A549 (cell line): Measurements from ENCODE around the gene SPRR5.

Source experiments
- HOXB13 ChIP-seq: fragments of 250-450 bp; sonication (Bioruptor Pico); IDR thresholded peaks from 2 replicates; pipeline ENCODE4 v1.5.0; 2020; ENCODE audit warnings: low read depth, mild to moderate bottlenecking, moderate library complexity
- MAZ ChIP-seq: fragments of 150-350 bp; IDR thresholded peaks from 2 replicates; pipeline ENCODE4 v1.6.1; 2014; ENCODE audit warnings: antibody characterized with exemption, low read depth, low read length, borderline replicate concordance
- TP53 ChIP-seq: fragments of 250-450 bp; sonication (Bioruptor Pico); IDR thresholded peaks from 2 replicates; pipeline ENCODE4 v1.5.0; 2021; ENCODE audit warnings: mild to moderate bottlenecking, moderate library complexity
- TF ChIP-seq, protein P1 (sequence below): fragments of >200 bp; sonication (Bioruptor Twin); formaldehyde crosslinking; IDR thresholded peaks from 3 replicates; pipeline ENCODE4 v1.5.1; 2016

GRCh38 chr1:152902636-152903035 lies 44.4 kb upstream of the SPRR5 start:
- TF ChIP-seq, protein P1, sequence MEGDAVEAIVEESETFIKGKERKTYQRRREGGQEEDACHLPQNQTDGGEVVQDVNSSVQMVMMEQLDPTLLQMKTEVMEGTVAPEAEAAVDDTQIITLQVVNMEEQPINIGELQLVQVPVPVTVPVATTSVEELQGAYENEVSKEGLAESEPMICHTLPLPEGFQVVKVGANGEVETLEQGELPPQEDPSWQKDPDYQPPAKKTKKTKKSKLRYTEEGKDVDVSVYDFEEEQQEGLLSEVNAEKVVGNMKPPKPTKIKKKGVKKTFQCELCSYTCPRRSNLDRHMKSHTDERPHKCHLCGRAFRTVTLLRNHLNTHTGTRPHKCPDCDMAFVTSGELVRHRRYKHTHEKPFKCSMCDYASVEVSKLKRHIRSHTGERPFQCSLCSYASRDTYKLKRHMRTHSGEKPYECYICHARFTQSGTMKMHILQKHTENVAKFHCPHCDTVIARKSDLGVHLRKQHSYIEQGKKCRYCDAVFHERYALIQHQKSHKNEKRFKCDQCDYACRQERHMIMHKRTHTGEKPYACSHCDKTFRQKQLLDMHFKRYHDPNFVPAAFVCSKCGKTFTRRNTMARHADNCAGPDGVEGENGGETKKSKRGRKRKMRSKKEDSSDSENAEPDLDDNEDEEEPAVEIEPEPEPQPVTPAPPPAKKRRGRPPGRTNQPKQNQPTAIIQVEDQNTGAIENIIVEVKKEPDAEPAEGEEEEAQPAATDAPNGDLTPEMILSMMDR: no peak
- TF ChIP-seq HOXB13 (no peak), TP53 (no peak), MAZ (no peak)
